HEK293 (cell line): Measurements from ENCODE around the gene GAS7.

Source experiments
- CTCF ChIA-PET: fragments of 350-600 bp; formaldehyde crosslinking; extraction: SDS; loops from one replicate; lab custom pipeline; 2021; ENCODE audit warnings: antibody characterized with exemption; lab: Yijun Ruan, JAX
- POLR2A ChIA-PET: fragments of 300-600 bp; formaldehyde crosslinking; extraction: SDS; loops from one replicate; lab custom pipeline; 2020; ENCODE audit warnings: antibody characterized with exemption, inconsistent platforms; lab: Yijun Ruan, JAX
- H3K27ac ChIP-seq: fragments of 200-500 bp; sonication (Bioruptor generic); 2 replicates; pipeline ENCODE4 v1.5.1; 2014; ENCODE audit warnings: low read depth, low read length, control low read depth, inconsistent platforms; ENCODE audit errors: extremely low read depth
- H3K36me3 ChIP-seq, 2 experiments: fragments of 200-500 bp in 1 of 2; sonication (Bioruptor generic) in 1 of 2; 1 replicate in 1 of 2; 2 replicates in 1 of 2; pipeline ENCODE4 v1.5.1; 2014 to 2017; ENCODE audit warnings: inconsistent platforms in 2 of 2, low read length in 2 of 2; ENCODE audit not compliant: control insufficient read depth in 2 of 2, insufficient read depth in 1 of 2
- H3K4me1 ChIP-seq: fragments of 200-500 bp; sonication (Bioruptor generic); 2 replicates; pipeline ENCODE4 v1.5.1; 2014; ENCODE audit warnings: mild to moderate bottlenecking, low read length, inconsistent platforms; ENCODE audit not compliant: control insufficient read depth, insufficient read depth
- H3K4me3 ChIP-seq: 2 replicates; pipeline ENCODE4 v1.5.1; 2011; ENCODE audit warnings: low read depth, mild to moderate bottlenecking, control low read depth, low read length, moderate library complexity
- H3K9me3 ChIP-seq: fragments of 200-500 bp; sonication (Bioruptor generic); 2 replicates; pipeline ENCODE4 v1.5.1; 2014; ENCODE audit warnings: low read depth, low read length, inconsistent platforms; ENCODE audit not compliant: control insufficient read depth, insufficient read depth
- GLIS2 ChIP-seq: fragments of 450-650 bp; formaldehyde crosslinking; IDR thresholded peaks from 2 replicates; pipeline ENCODE4 v1.5.1; 2016; ENCODE audit warnings: missing biosample characterization, missing genetic modification characterization
- KLF10 ChIP-seq: fragments of 450-650 bp; IDR thresholded peaks from 2 replicates; pipeline ENCODE4 v1.5.1; 2018; ENCODE audit warnings: missing biosample characterization, mild to moderate bottlenecking, missing genetic modification characterization
- ZNF121 ChIP-seq: fragments of 450-650 bp; formaldehyde crosslinking; IDR thresholded peaks from 2 replicates; pipeline ENCODE4 v1.5.1; 2016; ENCODE audit warnings: missing biosample characterization, missing genetic modification characterization
- ZNF202 ChIP-seq: fragments of 450-650 bp; formaldehyde crosslinking; IDR thresholded peaks from 2 replicates; pipeline ENCODE4 v1.5.1; 2016; ENCODE audit warnings: missing biosample characterization, missing genetic modification characterization, borderline replicate concordance
- ZNF324 ChIP-seq: fragments of 450-650 bp; formaldehyde crosslinking; IDR thresholded peaks from 2 replicates; pipeline ENCODE4 v1.5.1; 2016; ENCODE audit warnings: missing biosample characterization, missing genetic modification characterization
- ZNF354C ChIP-seq: fragments of 450-650 bp; formaldehyde crosslinking; IDR thresholded peaks from 2 replicates; pipeline ENCODE4 v1.5.1; 2016; ENCODE audit warnings: missing biosample characterization, missing genetic modification characterization, low read depth, borderline replicate concordance
- ZNF37A ChIP-seq: fragments of 450-650 bp; IDR thresholded peaks from 2 replicates; pipeline ENCODE4 v1.5.1; 2018; ENCODE audit warnings: missing biosample characterization, missing genetic modification characterization
- ZNF391 ChIP-seq: fragments of 450-650 bp; formaldehyde crosslinking; IDR thresholded peaks from 2 replicates; pipeline ENCODE4 v1.5.1; 2016; ENCODE audit warnings: low read depth, missing biosample characterization, missing genetic modification characterization, borderline replicate concordance
- ZNF433 ChIP-seq: fragments of 450-650 bp; formaldehyde crosslinking; IDR thresholded peaks from 2 replicates; pipeline ENCODE4 v1.5.1; 2016; ENCODE audit warnings: missing biosample characterization, missing genetic modification characterization, low read depth
- ZNF473 ChIP-seq: fragments of 450-650 bp; formaldehyde crosslinking; IDR thresholded peaks from 2 replicates; pipeline ENCODE4 v1.5.1; 2017; ENCODE audit warnings: missing biosample characterization, missing genetic modification characterization
- ZNF514 ChIP-seq: fragments of 450-650 bp; formaldehyde crosslinking; IDR thresholded peaks from 2 replicates; pipeline ENCODE4 v1.5.1; 2016; ENCODE audit warnings: missing biosample characterization, missing genetic modification characterization
- ZNF544 ChIP-seq: fragments of 450-650 bp; formaldehyde crosslinking; IDR thresholded peaks from 2 replicates; pipeline ENCODE4 v1.5.0; 2017; ENCODE audit warnings: missing biosample characterization, missing genetic modification characterization
- ZNF626 ChIP-seq: fragments of 450-650 bp; sonication (Bioruptor Pico); formaldehyde crosslinking; IDR thresholded peaks from 2 replicates; pipeline ENCODE4 v1.5.1; 2018; ENCODE audit warnings: missing biosample characterization, missing genetic modification characterization, inconsistent platforms
- ZNF658 ChIP-seq: fragments of 450-650 bp; formaldehyde crosslinking; IDR thresholded peaks from 2 replicates; pipeline ENCODE4; 2016; ENCODE audit warnings: missing biosample characterization, missing genetic modification characterization
- ZNF664 ChIP-seq: fragments of 450-650 bp; formaldehyde crosslinking; IDR thresholded peaks from 2 replicates; pipeline ENCODE4 v1.5.1; 2016; ENCODE audit warnings: missing biosample characterization, missing genetic modification characterization
- ZNF701 ChIP-seq: fragments of 450-650 bp; formaldehyde crosslinking; IDR thresholded peaks from 2 replicates; pipeline ENCODE4 v1.5.1; 2016; ENCODE audit warnings: missing biosample characterization, missing genetic modification characterization
- ZNF76 ChIP-seq: fragments of 450-650 bp; formaldehyde crosslinking; IDR thresholded peaks from 2 replicates; pipeline ENCODE4; 2016; ENCODE audit warnings: low read depth, missing biosample characterization, missing genetic modification characterization, borderline replicate concordance
- ZSCAN23 ChIP-seq: fragments of 450-650 bp; formaldehyde crosslinking; IDR thresholded peaks from 2 replicates; pipeline ENCODE4 v1.5.1; 2016; ENCODE audit warnings: missing biosample characterization, missing genetic modification characterization
- ZSCAN30 ChIP-seq: fragments of 450-650 bp; IDR thresholded peaks from 2 replicates; pipeline ENCODE4 v1.5.1; 2018; ENCODE audit warnings: missing biosample characterization, mild to moderate bottlenecking, missing genetic modification characterization, moderate library complexity
- TF ChIP-seq, protein P1 (sequence below): fragments of 450-650 bp; formaldehyde crosslinking; IDR thresholded peaks from 2 replicates; pipeline ENCODE4 v1.5.1; 2016; ENCODE audit warnings: missing biosample characterization, missing genetic modification characterization
- TF ChIP-seq, protein P2 (sequence below): fragments of 450-650 bp; formaldehyde crosslinking; IDR thresholded peaks from 2 replicates; pipeline ENCODE4 v1.5.1; 2016; ENCODE audit warnings: missing biosample characterization, missing genetic modification characterization
- TF ChIP-seq, protein P3 (sequence below): fragments of 450-650 bp; formaldehyde crosslinking; IDR thresholded peaks from 2 replicates; pipeline ENCODE4 v1.5.1; 2016; ENCODE audit warnings: missing biosample characterization, missing genetic modification characterization

Gene GAS7

GRCh38 chr17:9862220-9862619, 336.2 kb downstream of the GAS7 start:
- CTCF ChIA-PET = interaction anchor here (0.6 to 1.4 kb wide), 4 partner anchors 13 to 96 kb away, joined by 3 to 5 read pairs (median 3); no protein-coding TSS in a partner anchor
- Histone ChIP-seq H3K27ac (no peak overlapping the region), H3K9me3 (no peaks in the 10 kb centered on the region; the same call in 1 of the 2 replicates), H3K4me3 (no peak overlapping the region), H3K36me3 (no peaks in the 10 kb centered on the region), H3K4me1 (no peaks in the 10 kb centered on the region)
- TF ChIP-seq ZNF324 (no peak), ZNF626 (tag by site-specific recombination) (no peak), ZNF473 (tag by site-specific recombination) (no peak), KLF10 (tag by site-specific recombination) (no peak), ZSCAN23 (tag by site-specific recombination) (no peak), ZNF544 (tag by site-specific recombination) (no peak), GLIS2 (tag by site-specific recombination) (no peak), ZNF658 (tag by site-specific recombination) (no peak), ZNF433 (tag by site-specific recombination) (no peak), ZNF37A (no peak), ZNF514 (tag by site-specific recombination) (no peak), ZNF202 (tag by site-specific recombination) (no peak), ZNF121 (tag by site-specific recombination) (no peak), ZNF76 (tag by site-specific recombination) (no peak), ZNF701 (tag by site-specific recombination) (no peak), ZNF391 (tag by site-specific recombination) (no peak)
- TF ChIP-seq, protein P1, sequence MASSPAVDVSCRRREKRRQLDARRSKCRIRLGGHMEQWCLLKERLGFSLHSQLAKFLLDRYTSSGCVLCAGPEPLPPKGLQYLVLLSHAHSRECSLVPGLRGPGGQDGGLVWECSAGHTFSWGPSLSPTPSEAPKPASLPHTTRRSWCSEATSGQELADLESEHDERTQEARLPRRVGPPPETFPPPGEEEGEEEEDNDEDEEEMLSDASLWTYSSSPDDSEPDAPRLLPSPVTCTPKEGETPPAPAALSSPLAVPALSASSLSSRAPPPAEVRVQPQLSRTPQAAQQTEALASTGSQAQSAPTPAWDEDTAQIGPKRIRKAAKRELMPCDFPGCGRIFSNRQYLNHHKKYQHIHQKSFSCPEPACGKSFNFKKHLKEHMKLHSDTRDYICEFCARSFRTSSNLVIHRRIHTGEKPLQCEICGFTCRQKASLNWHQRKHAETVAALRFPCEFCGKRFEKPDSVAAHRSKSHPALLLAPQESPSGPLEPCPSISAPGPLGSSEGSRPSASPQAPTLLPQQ (tag by site-specific recombination) = no peak
- TF ChIP-seq, protein P2, sequence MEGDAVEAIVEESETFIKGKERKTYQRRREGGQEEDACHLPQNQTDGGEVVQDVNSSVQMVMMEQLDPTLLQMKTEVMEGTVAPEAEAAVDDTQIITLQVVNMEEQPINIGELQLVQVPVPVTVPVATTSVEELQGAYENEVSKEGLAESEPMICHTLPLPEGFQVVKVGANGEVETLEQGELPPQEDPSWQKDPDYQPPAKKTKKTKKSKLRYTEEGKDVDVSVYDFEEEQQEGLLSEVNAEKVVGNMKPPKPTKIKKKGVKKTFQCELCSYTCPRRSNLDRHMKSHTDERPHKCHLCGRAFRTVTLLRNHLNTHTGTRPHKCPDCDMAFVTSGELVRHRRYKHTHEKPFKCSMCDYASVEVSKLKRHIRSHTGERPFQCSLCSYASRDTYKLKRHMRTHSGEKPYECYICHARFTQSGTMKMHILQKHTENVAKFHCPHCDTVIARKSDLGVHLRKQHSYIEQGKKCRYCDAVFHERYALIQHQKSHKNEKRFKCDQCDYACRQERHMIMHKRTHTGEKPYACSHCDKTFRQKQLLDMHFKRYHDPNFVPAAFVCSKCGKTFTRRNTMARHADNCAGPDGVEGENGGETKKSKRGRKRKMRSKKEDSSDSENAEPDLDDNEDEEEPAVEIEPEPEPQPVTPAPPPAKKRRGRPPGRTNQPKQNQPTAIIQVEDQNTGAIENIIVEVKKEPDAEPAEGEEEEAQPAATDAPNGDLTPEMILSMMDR (tag by site-specific recombination) = no peak
- POLR2A ChIA-PET = no interaction called here

DNA sequence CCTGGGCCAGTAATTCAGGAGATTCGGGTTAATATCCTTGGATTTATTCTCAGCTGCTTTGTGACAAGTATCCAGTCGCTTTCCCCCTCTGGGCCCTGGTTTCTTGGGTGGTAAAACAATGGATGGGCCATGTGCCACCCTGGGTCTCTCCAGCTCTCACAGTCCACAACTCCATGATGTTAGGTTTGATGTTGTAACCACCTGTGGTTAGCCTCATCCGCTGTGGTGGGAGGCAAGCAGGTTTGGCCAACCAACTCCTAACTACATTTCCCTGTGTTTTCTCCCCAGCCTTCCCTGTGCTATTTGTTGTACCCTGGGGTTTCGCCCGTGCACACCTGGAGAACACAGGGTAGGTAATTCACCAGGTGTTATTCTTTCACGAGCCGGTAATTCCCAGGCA, 337.6 kb downstream of the GAS7 start:
- TF ChIP-seq GLIS2 (tag by site-specific recombination) (no peak), ZSCAN30 (tag by site-specific recombination) (no peak), ZNF354C (tag by site-specific recombination) (no peak), ZNF664 (tag by site-specific recombination) (no peak), ZSCAN23 (tag by site-specific recombination) (no peak)
- TF ChIP-seq, protein P3, sequence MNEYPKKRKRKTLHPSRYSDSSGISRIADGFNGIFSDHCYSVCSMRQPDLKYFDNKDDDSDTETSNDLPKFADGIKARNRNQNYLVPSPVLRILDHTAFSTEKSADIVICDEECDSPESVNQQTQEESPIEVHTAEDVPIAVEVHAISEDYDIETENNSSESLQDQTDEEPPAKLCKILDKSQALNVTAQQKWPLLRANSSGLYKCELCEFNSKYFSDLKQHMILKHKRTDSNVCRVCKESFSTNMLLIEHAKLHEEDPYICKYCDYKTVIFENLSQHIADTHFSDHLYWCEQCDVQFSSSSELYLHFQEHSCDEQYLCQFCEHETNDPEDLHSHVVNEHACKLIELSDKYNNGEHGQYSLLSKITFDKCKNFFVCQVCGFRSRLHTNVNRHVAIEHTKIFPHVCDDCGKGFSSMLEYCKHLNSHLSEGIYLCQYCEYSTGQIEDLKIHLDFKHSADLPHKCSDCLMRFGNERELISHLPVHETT (tag by site-specific recombination) = no peak
- TF ChIP-seq, all 188 proteins: peak for 0
- Histone ChIP-seq H3K27ac (no peak overlapping the region), H3K4me1 (no peaks in the 10 kb centered on the region), H3K4me3 (no peak overlapping the region), H3K36me3 (no peaks in the 10 kb centered on the region), H3K9me3 (no peaks in the 10 kb centered on the region; the same call in 1 of the 2 replicates)
- ChIA-PET CTCF (interaction anchor here (2.0 kb wide), 1 partner anchor 29 kb away, joined by 6 read pairs; no protein-coding TSS in a partner anchor), POLR2A (no interaction called here)
